ENCODE measurements around the gene IGSF9B.

The IGSF9B gene

DNA sequence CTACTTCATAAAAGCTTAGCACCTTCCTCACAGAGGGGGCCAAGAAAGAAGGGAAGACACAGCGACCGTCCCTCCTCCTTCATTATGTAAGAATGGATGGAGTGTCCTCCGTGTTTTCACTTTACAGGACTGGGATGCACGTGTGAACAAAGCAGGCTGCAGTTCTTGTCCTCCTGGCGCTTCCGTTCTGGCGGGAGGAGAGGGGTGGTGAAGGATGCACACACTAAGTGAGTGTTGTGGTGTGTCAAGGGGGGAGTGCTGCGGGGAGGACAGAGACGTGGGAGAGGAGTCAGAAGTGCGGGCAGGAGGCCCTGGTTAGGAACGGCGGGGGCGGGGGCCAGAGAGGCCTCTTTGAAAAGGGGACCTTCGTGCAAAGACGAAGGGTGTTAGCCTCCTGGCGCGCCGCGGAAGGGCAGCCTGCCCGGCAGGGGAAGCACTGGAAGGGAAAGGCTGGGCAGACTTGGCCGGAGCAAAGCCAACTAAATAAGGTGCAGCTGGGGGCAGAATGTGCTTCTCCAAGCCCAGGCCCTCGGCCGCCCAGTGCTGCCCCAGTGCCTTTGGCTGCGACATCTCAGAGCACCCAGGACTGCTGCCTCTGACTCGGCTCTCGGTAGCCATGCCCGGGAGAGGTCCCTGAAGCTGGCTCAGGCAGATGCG lies 27.0 kb upstream of the IGSF9B start:
- DNase-seq (ENCODE audit: low read depth in 2 of 2): no peak

- DNase-seq (ENCODE audit: low read depth in 2 of 2): no peak
Observed at GRCh38 chr11:133982876-133983275, 26.1 kb upstream of the IGSF9B start.

GRCh38 chr11:133982151-133982550 lies 25.4 kb upstream of the IGSF9B start:
- no peak for DNase-seq (ENCODE audit: low read depth in 2 of 2)

GRCh38 chr11:133981156-133981555 lies 24.4 kb upstream of the IGSF9B start:
- no peak for DNase-seq (ENCODE audit: low read depth in 2 of 2)

DNA sequence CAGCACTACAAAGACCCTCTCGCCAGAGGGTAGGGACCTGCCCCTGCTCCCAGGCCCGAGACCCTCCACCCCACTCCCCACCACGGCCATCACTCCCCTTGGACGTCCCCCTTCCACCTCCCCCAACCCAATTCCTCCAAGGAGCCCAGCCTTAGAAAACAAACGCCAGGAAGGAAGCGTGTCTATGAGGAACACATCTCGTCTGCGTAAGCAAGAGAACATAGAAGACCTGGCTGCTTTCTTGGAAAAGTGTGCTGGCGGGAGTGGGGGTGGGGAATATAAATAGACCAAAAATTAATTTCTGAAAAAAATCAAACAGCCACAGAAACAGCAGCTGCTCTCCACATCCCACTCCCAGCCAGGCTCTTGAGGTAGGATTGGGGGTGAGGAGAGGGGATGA lies 23.9 kb upstream of the IGSF9B start:
- no peak for DNase-seq (ENCODE audit: low read depth in 2 of 2)

GRCh38 chr11:133978794-133979193 lies 22.0 kb upstream of the IGSF9B start:
- DNase-seq (ENCODE audit: low read depth in 2 of 2): no peak

DNA sequence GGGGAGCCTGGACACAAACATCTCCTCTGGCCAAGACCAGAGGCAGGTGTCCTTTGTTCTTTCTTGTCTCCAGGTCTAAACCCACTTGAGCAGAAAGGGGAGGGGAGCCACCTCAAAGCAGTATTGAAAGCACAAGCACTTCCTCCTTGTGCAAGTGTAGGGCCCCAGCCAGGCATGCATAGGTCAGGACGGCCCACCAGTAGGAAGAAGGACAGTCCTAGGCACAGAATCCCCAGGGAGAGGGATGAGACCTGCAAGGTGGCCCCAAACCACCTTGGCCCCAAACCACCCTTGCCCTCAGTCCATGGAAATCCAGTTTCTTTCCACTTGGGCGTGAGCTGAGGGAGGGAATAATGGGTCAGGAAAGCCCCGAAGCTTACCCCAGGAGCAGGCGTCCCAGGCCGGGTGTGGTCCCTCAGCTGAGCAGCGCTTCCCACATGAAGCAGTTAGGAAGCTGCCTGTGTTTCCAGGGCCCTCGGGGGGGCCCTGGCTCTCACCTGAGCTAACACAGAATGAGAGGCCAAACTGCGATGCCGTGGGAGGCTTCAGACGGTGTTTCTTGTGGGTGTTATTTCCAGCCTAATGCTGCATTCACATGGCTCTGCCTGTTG lies 20.4 kb upstream of the IGSF9B start:
- DNase-seq (ENCODE audit: low read depth in 2 of 2): no peak

DNA sequence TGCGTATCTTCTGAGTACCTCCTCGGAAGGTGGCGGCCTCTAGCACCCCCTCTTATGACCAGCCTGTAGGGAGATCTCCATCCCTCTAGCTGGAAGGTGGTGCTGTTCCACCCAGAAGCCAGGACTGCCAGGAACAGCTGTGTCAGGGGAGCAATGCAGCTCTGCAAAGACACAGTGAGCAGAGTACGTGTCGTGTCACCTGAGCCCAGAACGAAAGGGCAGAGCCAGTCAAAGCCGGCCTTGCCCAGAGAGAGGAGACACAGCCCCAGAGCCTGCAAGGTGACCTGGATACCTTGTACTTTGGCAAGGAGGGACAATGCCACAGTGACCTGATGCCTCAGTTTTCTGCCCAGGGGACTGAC lies 18.7 kb upstream of the IGSF9B start:
- DNase-seq (ENCODE audit: low read depth in 2 of 2): no peak

- no peak for DNase-seq (ENCODE audit: low read depth in 2 of 2)
Observed at GRCh38 chr11:133974836-133975487, 18.2 kb upstream of the IGSF9B start.

GRCh38 chr11:133971881-133972280 lies 15.1 kb upstream of the IGSF9B start:
- DNase-seq (ENCODE audit: low read depth in 2 of 2): no peak

DNA sequence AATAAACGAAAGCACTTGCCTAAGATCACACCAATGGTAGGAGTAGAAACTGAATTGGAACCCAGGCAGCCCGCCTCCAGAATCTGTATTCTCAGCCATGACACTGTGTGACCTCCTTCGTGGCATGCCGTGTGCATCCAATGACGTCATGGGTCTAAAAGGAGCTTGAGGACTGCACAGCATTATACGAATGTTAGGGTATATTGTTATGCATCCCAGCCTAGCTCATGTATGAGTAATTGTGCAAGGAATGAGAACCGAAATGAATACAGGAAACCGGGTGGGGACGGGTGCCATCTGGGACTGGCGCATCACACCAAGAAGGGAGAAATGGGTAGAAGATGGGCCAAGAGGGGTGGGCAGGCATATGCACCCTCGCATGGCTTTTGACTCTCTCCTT lies 12.3 kb upstream of the IGSF9B start:
- no peak for DNase-seq (ENCODE audit: low read depth in 2 of 2)

GRCh38 chr11:133968300-133968699 lies 11.5 kb upstream of the IGSF9B start:
- no peak for DNase-seq (ENCODE audit: low read depth in 2 of 2)

DNA sequence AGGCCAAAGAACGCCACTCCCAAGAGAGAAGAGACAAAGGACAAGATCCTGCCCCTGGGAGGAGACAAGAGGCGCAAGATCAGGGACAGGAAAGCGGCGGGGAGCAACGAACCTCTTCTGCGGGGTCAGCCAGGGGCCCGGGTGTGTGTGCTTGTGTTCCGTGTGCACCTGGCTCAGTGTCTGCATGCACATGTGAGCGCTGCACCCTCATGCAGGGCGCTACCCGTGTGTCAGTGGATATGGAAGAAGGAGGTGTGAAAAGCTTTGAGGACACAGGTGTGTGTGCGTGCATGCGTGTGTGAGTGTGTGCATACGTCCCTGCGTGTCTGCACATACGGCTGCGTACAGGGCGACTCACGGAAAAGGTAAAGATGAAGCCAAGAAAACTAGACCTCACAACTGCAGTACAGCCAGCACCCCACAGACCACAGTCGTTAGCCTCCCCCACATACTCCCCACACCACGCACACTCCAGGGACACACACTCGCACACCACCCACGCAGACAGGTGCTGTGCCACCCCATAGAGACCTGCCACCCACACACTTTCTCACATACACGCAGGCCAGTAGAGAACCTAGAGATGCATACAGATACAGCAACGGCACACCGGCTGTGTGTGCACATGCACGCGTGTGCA lies 11.0 kb upstream of the IGSF9B start:
- DNase-seq (ENCODE audit: low read depth in 2 of 2): no peak

DNA sequence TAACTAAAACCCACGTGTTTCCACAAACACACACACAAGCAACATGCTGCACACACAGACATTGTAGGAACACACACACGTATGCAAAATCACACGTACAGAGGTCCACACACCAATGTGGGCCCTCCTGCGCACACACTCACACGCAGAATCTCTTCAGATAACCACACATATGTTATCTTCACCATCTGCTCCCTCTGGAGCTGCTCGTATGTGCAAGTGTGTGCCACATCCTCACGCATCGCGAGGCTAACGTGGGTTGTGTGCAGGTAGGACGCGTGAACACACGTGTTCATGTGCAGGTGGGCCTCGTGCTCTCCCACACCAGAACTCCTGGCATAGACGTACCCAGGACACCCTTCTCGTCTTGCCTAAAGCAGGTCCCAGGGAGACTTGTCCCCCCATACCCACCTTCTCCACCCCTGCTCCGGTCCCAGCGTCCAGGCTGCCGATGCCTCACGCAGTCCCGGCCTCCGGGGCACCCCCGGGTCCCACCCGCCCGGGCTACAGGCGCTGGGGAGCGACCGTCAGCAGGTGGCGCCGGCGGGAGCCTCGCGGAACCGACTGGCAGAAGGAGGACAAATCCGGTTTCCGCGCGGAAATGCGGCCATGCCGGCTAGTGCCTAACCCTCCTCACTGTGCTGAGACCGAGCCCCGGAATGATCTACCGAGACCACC lies 10.3 kb upstream of the IGSF9B start:
- peak; percentile 65 to 66 for DNase-seq (ENCODE audit: low read depth in 2 of 2)

DNA sequence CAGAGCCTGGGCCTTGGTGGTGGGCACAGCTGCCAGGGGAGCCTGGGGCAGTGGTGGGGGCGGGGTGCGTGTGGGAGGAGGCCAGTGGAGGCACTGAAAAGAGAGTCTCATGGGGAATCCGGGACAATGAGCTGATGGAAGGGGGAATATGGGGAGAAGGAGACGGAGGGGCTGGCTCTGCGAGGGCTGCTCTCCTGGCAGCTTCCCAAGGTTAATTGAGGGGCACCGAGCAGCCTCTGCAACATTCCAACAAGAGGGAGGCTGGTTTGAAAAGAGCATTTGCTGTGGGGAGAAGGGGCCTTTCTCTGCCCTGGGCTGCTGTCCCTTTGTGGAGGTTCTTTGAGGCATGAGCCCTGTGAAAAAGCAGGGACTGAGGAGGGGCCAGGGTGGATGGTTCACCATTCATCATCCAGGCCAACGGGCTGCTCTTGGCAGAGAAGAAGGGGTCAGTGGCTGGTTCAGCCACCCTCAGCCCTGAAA lies 9.4 kb upstream of the IGSF9B start:
- DNase-seq (ENCODE audit: low read depth in 2 of 2): no peak

DNA sequence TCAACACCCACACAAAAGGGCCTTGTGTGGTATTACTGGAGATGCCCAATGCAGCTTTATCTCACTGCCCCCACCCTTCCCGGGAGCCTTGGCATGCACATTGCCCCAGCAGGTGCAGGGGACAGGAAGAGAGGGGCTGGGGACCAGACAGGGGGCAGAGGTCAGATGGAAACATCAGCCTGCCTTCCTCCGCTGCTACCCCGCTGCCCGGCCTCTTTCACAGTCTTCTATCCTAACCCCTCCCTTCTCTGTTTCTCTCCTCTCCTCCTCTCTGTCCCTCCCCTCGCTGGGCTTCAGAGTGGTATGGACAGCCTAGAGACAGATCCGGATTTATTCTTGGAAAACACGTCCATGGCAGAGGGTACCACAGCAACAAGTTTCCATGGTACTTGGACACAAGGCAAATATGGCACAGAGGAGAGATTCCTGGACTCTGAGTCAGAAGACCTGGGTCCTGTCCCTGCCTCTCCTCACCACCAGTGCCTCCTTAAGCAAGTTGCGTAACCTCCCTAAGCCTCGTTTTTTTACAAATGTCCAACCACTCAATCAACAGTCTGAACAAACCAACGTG lies 8.3 kb upstream of the IGSF9B start:
- no peak for DNase-seq (ENCODE audit: low read depth in 2 of 2)

DNA sequence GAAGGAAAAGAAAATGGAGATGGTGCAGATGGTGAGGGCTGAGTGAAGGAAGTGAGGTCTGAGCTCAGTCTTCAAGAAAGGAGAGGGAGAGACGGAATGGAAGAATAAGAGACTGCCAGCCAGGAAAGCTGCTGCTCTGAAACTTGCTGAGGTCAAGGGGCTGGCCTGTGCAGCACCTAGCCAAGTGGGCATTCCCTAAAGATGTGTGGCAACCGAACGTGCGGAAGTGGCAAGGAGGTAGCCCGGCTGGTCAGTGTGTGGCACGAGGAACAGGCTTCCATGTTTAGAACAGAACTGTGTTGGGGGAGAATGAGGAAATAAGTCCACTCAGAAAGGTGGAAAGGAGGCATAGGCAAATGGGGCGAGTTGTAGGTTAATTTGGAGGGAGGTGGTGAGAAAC lies 7.6 kb upstream of the IGSF9B start:
- no peak for DNase-seq (ENCODE audit: low read depth in 2 of 2)

DNA sequence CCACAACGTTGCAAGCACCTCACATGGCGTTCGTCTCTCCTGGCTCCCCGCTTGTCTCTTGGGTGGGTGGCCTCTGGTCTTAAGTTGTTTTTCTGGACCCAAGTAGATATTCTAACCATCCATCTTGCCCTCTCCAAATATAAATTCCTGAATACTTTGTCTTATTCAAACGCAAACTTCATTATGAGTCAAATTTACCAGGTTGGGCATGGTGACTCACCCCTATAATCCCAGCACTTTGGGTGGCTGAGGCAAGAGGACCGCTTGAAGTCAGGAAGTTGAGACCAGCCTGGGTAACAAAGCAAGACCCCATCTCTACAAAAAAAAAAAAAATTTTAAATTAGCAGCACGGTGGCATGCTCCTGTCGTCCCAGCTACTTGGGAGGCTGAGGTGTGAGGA lies 5.1 kb upstream of the IGSF9B start:
- DNase-seq (ENCODE audit: low read depth in 2 of 2): no peak

DNA sequence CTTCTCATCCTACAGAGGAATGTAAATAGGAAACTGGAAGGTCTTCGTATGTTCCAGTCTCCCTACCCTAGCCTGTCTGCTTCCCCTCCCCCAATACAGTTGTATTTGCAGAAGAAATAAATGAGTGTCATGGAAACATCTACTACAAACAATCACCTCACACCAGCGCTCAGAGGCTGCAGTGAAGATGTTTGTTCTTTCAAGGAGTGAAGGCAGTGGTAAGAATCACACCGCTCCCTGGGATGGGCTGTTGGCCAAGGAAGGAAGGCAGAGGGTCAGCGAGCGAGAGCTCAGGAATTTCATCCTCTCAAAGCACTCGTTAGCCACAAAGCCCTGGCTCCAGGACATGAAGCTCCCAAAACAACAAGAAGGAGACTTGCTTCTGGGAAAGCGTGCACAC lies 1.1 kb upstream of the IGSF9B start:
- no peak for DNase-seq (ENCODE audit: low read depth in 2 of 2)

- DNase-seq (ENCODE audit: low read depth in 2 of 2): no peak
Observed at GRCh38 chr11:133955945-133956421, 785 bp downstream of the IGSF9B start.

GRCh38 chr11:133955081-133955891 lies 1.5 kb downstream of the IGSF9B start:
- DNase-seq (ENCODE audit: low read depth in 2 of 2): peak; percentile 19 to 23

Measured in stimulated activated CD4-positive, alpha-beta T cell treated with anti-CD3 and anti-CD28 coated beads, Interleukin-4, amount 100 ng/mL, for 48 hours (primary cell).